GM12892 (cell line): ENCODE results near the gene RANBP1.

Experiments used
- POLR2A ChIP-seq: IDR thresholded peaks from 2 replicates; pipeline ENCODE4 v1.6.1; 2011; ENCODE audit warnings: low read depth, low read length, control low read depth
- POLR2AphosphoS5 ChIP-seq: IDR thresholded peaks from 2 replicates; pipeline ENCODE4 v1.6.1; 2011; ENCODE audit warnings: low read depth, low read length, control low read depth
- TAF1 ChIP-seq: IDR thresholded peaks from 2 replicates; pipeline ENCODE4 v1.6.1; 2011; ENCODE audit warnings: low read depth, mild to moderate bottlenecking, control low read depth, low read length, borderline replicate concordance

- no peak for TF ChIP-seq TAF1
- TF ChIP-seq POLR2AphosphoS5, result no peak
- no peak for TF ChIP-seq POLR2A
Observed at GRCh38 chr22:20131597-20131858, 15.6 kb downstream of the RANBP1 start, which contains the start of gene ZDHHC8.
